Posterior vena cava (tissue), 2 donors: ENCODE data around the gene TRDMT1. TPM values are rescaled to one million over a fixed set of nuclear protein-coding genes. Genes with fewer than 3 reads are reported as not detected.

Experiments
- DNase-seq: peaks from one replicate; pipeline ENCODE4 v3.0.0-alpha.2; 2020; ENCODE audit warnings: low spot score
- intact Hi-C, 2 donors: fragments of 100-400 bp; cut with DNase I; formaldehyde crosslinking; loops; one replicate each; pipeline versions ENCODE4 v1.14.1 to v1.14.2; 2022 to 2023
- total RNA-seq, 2 donors: library from RNA; stranded (reverse); fragmentation: NEBNext Ultra II Directional; extraction: Animal tissue kit (Norgen Biotek cat#: 25700); gene quantifications; one replicate each; pipeline ENCODE4 v1.2.1, GENCODE V29; 2021
- donor health status: DM: yes; HTN: yes; CAD: no.
- donor health status: DM: yes; HTN: yes; CAD: no.

Gene TRDMT1
- total RNA-seq, 2 donors from 2014 or later, result 9.5 to 11.0 TPM

DNA sequence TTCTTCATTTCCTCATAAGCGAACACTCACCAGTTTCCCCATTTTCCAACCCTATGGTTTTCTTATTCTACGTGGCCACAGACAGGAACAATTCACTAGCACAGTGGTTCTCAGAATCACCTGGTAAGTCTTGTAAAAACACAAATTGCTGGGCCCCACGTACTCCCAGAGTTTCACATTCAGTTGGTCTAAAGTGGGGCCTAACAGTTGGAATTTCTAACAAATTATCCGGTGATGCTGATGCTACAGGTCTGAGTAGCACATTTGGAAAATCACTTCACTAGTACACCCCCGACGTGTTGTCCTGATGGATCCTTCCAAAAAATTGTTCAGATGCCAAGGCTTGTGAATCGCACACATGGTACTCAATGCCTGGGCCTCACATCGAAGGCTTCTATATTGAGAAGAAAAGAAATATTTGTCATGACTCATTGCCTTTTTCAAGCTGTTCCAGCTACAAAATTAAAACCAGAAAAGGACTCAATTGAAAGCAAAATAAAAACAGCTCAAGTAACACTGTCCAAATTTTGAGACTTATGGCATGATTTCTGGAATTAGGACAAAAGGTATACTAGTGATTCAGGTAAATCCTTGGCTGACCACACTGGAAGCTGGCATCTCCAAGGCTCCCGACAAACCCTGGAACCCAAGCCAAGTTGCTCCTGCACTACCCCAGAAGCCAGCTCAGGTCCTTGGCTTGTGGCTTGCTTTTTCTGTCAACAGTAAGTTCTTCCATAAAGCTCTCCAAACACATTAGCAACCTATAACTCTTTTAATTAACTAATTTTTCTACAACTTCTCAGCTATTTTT, 13.7 kb upstream of the TRDMT1 start:
- DNase-seq, result no peak
- intact Hi-C loops, result no loop called here

DNA sequence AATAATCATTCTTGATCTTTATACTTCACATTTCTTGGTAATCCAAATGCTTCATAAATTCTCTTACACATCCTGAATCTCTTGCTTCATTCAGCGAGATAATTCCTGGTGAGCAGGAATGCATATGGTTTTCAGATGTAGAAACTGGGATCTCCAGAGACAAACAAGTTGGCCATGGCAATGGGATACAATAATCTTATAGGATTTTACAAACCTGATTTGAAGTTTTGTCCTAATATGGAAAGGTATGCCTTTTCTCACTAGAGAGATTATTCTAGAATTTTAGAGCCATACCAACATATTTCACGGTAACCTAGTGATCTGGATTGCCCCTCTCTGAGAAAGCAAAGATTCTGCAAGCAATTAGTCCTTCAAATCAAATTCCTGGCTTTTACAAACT, 13.1 kb upstream of the TRDMT1 start:
- DNase-seq, result no peak
- intact Hi-C loops, result no loop called here

DNA sequence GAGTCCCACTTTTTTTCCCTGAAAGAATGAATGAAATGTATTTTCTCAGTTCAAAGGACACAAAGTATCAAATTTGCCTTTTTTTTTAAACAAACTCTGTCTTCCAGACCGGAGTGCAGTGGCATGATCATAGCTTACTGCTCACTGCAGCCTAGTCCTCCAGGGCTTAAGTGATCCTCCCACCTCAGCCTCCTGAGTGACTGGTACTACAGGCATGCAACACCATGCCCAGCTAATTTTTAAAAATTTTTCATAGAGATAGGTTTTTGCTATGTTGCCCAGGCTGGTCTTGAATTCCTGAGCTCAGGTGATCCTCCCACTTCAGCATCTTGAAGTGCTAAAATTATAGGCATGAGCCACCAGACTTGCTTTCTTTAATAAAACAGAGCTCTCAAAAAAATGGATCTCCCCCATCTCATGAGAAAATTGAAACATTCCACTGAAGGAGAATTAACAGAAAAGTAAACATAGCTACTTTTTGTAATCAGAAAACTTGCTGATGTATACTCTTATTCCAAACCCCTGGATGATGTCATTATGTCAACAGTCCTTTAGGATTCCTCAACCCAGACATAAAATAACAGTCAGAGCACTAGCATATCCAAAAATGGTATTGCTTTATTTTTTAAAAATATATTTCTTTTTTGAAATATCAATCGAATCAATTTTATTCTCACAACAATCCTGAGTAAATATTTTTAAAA, 12.3 kb upstream of the TRDMT1 start:
- intact Hi-C loops, result no loop called here
- no peak for DNase-seq

DNA sequence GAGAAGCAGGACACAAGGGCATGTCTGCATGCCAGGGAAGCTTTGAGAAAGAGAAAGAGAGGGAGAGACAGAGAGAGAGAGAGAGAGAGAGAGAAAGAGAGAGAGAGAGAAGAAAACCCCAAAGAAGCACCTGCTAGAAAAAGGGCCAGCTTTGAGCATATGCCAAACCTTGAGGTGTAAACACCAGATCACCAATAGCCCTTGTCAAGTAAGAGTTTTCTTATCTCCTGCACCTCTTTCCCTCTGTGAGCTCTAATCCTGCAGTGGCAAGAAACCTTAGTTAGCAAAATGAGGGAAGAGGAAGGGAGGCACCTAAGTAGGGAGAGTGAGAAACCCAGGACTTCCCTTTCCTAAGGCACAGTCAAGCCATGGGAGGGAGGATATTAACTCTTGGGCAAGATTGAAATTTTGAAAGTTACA, 11.3 kb upstream of the TRDMT1 start:
- intact Hi-C loops, result no loop called here
- no peak for DNase-seq

DNA sequence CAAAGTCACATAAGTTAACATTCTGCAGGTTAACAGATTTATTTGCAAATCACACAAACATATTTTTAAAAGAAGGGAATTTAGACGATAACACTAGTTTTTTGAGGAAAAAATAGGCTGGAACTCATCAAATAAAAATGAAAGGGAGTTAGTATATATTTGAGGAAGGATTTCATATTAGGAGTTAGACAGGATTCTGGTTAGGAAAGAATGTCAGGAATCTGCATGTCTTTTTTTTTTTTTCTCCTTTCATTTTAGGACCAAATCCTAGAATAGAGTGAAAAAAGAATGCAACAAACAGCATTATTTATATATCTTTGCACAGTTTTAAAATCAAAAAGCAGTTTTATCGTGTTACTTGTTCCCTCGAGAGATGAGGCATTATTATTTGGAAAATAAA, 8.9 kb upstream of the TRDMT1 start:
- no peak for DNase-seq
- intact Hi-C loops, result no loop called here

DNA sequence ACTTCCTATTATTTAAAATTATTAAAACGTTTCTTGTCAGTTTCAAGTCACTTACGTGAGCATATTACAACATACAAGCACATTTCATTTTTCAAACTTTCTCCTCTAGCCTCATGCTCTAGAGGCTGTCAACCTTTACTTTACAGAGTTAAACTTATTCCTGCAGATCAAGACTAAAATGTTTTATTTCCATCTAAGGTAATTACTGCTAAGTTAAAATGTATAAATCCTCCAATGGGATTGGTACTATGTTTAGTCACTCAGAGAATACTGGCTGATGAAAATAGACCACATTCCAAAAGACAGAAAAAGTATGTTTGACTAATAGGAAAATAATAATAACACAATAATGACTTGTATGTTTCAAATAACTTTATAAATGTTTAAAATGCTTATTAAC, 8.4 kb upstream of the TRDMT1 start:
- no peak for DNase-seq
- intact Hi-C loops, result no loop called here

DNA sequence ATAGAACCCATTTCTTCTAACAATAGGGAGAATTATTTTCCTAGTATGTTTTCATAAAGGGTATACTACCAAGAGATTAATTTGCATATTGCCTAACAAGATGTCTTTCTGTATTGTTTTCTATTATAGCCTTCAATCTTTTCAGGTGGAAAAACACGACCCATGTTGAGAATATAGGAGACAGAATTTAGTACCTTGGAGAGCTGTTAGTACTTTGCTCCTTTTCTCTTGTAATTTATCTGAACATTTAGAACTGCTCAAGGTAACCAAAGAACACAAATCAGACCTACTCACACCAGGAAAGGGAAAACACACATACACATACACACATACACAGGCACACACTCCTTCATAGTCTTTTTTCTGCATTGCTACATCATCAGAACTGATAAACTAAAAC, 7.8 kb upstream of the TRDMT1 start:
- DNase-seq, result no peak
- intact Hi-C loops, result no loop called here

DNA sequence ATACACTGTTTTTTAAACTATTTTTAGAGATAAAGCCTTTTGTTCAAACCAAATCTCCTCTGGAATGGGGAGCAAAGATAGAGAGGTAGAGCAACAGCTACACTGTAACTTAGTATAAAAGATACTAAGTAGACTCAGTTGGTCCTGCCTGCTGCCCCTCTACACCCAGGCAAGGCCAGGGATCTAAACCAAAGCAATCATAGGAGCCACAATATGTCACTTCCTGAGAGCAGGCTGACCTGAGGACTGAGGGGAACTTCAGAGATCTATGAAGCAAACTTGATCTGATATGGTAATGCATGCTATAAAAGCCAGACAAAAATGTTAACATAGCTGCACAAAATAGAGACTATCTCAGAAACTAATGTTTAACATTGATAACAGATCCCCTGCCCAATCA, 7.0 kb upstream of the TRDMT1 start:
- no peak for DNase-seq
- intact Hi-C loops, result no loop called here

DNA sequence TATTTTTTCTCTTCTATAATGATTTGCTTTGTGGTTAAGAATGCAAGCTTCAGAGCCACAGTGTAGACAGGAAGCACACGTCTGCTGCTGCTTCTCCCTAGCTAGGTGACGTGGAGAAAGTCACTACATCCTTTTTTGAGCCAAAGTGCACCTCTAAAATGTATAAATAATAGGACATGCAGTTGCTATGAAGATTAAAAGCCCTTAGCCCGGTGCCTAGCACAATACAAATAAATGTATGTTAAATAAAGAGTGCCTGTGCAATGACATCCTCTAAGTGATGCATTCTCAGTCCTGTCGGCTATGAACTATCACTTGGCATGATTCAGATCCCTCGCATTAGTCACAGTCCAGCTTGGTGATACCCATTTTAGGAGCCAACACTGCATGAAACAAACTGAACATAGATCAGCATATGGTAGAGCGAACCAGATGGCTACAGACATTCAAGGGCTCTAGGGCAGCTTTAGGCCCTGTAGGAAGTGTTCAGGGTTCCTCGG, 4.8 kb upstream of the TRDMT1 start:
- intact Hi-C loops, result no loop called here

DNA sequence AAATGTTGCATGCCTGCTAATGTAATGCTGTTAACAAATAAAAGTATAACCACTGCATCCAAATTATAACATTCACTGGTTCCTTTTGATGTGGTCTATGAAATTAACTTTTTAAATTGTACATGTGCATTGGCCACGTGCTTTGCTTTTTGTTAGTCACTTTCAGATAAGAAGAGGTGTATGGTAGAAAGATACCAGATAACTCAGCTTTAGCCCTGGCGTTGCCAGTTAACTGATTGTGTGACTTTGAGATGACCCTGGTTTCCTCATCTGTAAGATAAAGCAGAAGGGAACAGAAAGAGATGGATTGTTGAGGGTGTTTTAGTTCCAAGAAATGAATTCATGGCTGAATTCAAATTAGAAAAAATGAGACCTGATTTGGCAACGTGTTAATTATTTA, 1.9 kb upstream of the TRDMT1 start:
- intact Hi-C loops, result no loop called here
- no peak for DNase-seq

More for the DNA sequence above, 4.8 kb upstream of the TRDMT1 start:
- DNase-seq, result no peak

DNA sequence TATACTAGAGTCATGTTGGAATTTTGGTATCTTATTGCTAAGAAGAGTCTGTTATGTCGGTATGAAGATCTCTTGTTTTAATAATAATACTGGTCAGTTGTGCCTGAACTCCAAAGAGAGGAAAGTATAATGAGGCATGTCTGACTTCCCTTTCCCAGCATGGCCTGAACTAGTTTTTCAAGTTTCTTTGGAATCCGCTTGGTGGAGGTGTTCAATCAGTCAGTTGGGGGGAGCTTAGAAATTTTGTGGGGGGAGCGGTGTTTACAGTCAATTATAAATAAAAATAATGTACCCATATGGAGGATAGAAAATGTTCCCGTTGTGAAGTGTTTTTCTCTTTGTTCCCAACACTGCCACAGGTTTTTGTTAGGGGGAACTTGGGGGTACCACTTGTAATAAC, 1.5 kb upstream of the TRDMT1 start:
- DNase-seq, result no peak
- intact Hi-C loops, result no loop called here

DNA sequence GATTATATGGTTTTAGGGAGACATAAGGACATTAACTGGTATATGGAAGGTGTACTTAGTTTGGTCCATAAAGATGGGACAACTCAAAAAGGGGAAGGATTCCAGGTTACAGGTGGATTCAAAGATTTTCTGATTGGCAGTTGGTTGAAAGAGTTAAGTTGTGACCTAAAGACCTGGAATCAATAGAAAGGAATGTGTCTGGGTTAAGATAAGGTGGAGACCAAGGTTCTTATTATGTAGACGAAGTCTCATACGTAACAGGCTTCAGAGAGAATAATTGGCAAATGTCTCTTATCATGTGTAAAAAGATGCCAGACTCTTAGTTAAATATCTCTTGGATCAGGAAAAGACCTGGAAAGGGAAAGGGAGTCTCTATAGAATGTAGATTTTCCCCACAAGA, 1.0 kb upstream of the TRDMT1 start:
- intact Hi-C loops, result no loop called here
- DNase-seq, result no peak

DNA sequence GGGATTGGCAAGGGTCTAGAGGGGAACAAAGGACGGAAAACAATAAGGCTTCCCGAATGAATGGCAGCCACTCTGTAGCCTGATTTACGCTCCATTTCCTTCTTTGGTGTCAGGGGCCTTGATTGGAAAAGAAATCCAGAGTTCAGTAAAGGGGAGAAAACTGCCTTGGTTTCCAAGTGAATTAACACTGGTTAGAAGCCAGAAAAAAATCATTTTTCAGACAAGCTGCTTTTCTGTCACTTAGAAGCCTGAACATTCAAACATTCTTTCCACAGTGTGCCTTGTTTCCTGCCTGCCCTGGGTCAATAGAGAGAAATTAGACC, 283 bp upstream of the TRDMT1 start:
- intact Hi-C loops, result no loop called here

DNA sequence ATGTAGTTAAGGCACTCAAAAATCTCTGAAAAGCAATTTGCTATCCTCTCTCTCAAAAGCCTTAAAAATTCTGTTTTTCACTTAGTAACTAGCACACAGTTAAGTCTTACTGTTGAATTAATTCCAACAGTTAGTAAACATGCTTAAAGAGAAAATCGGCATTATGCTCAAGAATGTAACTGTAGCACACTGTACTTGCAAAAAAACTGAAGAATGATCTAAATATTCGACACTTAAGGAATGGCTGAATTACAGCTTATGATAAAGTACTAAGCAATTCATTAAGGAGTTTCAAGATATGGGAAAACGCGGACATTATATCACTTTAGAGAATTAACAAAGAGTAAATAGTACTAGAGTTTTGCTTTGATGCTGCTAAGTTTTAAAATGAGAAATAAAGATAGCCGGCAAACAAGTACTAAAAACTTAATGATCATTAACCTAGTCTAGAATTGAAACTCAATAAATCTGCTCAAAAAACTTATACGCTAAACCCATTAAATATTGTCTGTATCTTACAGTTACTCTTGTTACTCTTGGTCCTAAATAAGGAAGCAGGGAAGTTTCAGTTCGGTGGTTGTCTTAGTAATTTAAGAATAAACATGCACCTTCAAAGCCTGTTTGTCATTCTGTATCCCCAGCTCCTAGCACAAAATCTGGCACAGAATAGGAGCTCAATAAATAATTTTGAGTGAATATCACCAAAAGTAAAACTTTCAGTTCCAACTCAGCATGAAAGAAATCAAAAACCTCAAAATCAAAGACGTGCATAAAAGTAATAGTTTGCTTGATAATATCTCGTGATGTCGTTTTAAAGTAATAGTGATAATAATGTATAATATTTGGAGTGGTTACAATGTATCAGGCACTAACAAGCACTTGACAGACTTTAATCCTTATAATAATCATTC, 1.2 kb downstream of the TRDMT1 start:
- DNase-seq, result no peak
- intact Hi-C loops, result no loop called here

More for the DNA sequence above, 283 bp upstream of the TRDMT1 start:
- DNase-seq, result no peak

DNA sequence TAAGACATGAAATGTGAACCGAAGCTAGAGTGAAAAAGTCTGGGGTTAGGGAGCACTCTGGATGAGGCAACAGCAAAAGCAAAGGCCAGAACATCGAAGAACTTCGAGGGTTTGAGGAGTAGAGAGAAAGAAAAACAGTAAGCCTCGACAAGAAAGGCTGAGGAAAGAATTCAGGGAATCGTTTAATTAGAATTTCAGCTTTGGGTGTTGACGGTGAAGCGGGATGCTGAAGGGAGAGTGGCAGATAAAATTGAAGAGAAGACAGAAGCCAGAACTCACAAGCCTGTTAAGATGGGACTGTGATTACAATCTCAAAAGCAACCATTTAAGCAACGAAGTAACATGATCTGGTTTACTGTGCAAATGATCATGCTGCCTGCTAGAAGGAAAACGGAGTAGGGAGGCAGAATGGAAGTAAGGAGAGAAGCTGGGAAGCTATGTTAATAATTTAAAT, 2.1 kb downstream of the TRDMT1 start:
- intact Hi-C loops, result no loop called here
- no peak for DNase-seq

DNA sequence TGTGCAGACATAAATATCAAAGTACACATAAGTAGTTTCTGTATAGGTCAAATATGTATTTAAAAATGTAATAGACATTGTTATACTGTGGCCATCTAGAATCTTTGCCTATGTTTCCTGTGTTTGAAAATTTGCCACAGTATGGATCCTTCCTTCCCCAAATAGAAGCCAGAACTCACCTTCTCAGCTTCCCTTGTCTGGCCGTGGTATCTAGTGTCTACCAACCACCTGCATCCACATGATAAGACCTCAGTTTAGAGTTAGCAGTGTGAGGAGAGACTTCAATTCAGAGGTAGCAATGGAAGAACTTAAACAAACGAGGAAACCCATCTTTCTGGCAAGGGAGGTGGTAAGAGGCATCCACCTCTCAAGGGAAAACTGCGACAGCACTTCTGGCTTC, 4.9 kb downstream of the TRDMT1 start:
- intact Hi-C loops, result no loop called here
- no peak for DNase-seq

DNA sequence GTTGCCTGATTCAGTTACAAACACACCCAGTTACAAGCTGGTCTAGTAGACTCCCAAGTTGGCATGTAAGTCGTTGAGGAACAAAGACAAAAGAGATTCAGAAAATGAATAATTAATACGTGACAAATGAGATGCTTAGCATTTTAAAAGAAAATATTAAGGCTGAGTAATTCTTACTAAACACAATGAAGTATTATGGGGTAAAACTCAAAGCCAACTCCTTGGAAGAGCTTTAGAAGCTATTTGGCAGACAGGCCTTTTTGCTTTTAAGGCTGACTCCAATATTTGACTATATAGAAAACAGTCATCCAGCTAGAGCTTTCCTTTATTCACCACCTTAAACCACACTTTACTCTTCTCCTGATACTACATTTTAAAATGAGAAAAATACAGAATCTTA, 5.4 kb downstream of the TRDMT1 start:
- intact Hi-C loops, result no loop called here
- no peak for DNase-seq

DNA sequence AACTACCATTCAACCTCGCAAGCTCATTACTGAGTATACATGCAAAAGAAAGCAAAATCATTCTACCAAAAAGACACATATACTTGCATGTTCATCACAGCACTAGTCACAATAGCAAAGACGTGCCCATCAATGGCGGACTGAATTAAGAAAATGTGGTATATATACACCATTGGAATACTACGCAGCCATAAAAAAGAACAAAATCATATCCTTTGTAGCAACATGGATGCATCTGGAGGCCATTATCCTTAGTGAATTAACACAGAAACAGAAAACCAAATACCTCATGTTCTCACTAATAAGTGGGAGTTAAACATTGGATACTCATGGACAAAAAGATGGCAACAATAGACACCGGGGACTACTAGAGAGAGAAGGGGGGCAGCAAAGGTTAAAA, 6.4 kb downstream of the TRDMT1 start:
- DNase-seq, result no peak
- intact Hi-C loops, result no loop called here

DNA sequence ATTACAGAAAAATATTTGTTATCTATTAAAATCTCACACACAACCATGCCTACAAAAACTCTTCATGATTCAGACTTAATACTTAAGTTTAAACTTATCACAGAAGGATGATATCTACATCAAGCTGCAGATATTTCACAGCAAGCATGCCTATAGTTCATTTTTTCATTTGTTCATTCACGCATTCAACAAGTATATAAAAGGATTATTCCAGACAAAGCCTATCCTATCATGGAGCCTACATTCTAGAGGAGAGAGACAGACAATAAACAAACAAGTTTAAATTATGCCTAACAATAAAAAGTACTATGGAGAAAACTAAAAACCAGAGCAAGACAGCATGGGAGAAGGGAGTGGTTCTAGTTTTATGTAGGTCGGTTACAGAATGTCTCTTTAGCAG, 10.9 kb downstream of the TRDMT1 start:
- intact Hi-C loops, result no loop called here
- no peak for DNase-seq

DNA sequence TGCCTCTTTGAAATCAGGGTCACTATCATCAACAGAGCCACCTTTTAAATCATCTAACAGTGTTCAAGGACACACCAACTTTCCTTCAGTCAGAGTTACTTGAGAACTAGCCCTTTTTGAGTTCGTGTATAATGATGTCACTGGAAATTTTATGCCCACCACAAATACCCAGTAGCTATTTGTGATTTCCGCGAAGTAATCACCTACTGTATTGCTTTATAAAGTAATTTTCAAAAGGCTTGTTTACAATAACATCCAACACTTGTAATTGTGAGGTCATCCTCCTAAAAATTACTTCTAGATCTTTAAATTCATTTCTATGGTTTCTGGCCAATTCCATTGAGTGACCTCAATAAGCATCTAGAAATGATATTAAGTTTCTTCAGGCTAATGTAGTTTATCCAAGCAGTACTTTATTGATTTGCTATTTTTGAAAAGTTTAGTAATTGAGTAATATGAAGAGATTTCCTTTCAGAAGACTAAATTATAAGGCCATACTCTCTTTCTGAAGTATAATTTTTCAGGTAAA, 12.8 kb downstream of the TRDMT1 start:
- intact Hi-C loops, result no loop called here

More for the DNA sequence above, 12.8 kb downstream of the TRDMT1 start:
- no peak for DNase-seq
